ENCODE data around the gene GSG1L.
A peak's percentile ranks its signal among the peaks of the same experiment; 100 is the strongest.

Gene GSG1L

GRCh38 chr16:27772093-27772825, 291.3 kb downstream of the GSG1L start:
- DNase-seq (ENCODE audit: low read depth): no peak

DNA sequence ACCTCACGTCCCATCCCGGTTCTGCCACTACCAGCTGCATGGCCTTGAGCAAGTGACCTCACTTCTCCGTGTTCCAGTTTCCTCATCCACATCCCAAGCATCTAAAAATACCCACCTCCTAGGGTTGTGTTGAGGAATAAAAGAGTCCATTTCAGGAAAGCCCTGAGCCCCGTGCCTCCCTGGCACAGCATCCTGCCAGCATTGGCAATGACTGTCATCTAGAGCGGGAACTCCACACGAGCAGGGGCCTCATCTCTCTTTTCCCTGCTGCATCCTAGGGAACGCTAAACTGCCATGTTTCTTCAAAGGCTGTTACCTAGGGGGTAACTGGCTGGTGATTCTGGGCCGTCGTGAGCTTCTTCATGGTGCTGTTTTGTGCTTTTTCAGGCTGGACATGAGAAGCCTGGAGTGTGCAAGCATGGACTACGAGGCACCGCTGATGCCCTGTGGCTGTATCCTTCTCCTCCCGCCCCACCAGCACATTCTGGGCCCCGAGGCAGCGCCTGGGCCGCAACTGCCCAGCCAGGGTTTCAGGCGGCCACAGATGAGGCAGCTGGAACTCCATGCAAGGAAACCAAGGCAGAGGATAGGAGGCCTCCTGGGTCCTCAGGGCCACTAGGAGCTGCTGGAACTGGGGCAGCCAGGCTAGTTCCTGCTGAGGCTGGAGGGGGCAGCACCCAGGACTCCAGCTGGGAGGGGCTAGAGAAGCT, 292.2 kb downstream of the GSG1L start:
- no peak for DNase-seq (ENCODE audit: low read depth)

DNA sequence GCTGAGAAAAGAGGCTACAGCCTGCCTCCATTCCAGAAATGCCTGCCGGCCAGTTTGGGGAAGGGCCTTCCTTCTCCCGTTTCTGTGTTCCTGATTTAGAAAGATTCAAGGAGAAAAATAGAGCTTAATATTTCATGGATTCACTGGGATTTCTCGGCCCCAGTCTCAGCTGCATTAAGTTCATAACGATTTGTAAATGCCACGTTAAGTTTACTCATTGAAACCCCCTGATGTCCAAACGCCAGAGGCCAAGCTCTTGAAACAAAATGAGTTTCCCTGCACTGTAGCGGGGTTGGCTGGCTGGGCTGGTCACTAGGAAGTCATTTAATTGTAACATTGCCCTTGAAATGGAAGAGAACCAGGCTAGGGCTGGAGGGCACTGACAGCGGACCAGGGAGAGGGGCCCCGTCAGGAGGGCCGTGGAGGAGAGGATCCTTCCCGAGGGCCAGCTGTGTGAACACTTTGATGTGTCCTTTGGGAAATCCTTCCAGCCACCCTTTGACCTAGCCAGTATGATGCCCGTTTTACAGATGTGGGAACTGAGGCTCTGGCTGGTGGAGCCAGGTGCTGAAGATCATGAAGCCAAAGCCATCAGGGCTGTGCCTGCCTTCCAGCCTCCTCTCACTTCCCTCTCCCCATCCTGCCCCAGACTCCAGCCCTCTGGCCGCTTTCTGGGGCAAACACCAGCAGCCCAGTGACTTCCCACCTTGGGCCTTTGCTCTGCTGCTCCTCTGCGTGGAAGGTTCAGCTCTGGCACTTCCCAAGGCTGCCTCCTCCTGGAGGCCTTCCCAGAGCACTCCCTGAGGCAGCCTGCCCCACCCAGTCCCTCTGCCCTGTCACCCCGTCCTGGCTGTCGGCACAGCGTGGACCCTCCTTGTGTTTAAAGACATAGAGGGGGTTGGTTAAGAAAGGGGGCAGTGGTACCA, 293.0 kb downstream of the GSG1L start:
- no peak for DNase-seq (ENCODE audit: low read depth)

GRCh38 chr16:27769561-27770255, 293.8 kb downstream of the GSG1L start:
- no peak for DNase-seq (ENCODE audit: low read depth)

DNA sequence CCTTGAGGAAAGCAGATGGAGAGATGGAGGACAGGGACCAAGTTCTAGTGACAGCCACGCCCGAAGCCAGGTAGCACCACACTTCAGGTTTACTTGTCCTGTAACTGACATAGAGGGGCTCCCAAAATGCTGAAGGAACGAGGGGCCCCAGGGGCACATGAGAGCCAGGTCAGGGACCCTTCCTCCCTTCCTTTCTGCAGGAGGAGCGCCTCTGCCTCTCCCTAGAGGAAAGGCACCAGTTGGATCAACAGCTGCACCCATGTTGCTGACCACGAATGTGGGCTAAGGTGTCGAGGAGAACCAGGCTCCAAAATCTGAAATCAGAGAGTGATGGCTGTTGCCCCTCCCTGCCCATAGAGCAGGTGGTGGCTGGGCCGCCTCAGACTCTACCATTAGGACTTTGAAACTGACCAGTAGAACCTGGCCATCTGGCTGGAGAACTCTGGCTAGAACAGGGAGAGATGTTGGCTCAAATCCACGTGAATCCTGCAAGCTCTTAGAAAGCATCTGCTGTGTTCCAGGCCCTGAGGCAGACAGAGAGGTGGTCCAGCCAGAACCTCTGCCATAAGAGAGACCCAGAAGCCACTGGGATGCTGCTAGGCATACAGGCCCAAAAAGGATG, 294.8 kb downstream of the GSG1L start:
- no peak for DNase-seq (ENCODE audit: low read depth)

- DNase-seq (ENCODE audit: low read depth): no peak
These were observed 295.4 kb downstream of the GSG1L start for GRCh38 chr16:27767971-27768591.

GRCh38 chr16:27767081-27767480, 296.4 kb downstream of the GSG1L start:
- no peak for DNase-seq (ENCODE audit: low read depth)

- DNase-seq (ENCODE audit: low read depth): no peak
These were observed 297.1 kb downstream of the GSG1L start for GRCh38 chr16:27766236-27766925.

DNA sequence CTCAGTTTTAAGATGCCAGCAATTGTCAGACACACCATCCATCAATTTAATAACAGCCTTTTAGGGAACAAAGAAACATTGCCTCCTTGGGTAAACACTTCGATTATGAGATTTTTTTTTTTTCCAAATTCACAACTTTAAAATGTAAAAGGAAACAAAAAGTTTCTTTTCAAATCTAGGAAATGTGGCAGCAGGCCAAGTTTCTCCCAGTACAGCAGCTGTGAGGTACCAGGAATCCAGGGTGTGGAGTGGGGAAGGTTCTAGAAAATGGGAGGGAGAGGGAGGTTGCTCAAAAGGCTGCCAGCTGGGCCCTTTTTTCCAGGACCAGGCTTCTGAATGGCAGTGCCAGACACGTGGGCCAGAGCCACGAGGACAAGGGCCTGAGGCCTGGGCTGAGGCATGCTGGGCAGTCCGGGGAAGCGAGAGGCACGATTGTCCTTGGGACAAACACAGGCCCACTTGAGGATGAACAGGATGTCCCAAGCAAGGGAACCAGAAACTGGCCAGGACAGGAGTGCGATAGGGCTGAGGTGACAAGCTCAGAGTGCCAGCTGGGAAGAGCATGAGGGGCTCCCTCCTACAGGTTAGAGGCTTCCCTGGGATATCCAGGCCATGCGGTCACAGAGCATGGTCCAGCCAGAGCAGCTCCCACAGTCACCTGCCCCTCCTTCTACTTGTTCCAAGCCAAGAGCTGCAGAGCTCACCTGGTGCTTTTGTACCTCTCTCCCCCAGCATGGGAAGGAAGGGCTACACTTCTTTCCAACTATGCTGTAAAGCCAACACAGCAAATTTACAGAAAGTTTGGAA, 298.4 kb downstream of the GSG1L start:
- DNase-seq (ENCODE audit: low read depth): no peak

- no peak for DNase-seq (ENCODE audit: low read depth)
These were observed 299.1 kb downstream of the GSG1L start for GRCh38 chr16:27764427-27764826.

DNA sequence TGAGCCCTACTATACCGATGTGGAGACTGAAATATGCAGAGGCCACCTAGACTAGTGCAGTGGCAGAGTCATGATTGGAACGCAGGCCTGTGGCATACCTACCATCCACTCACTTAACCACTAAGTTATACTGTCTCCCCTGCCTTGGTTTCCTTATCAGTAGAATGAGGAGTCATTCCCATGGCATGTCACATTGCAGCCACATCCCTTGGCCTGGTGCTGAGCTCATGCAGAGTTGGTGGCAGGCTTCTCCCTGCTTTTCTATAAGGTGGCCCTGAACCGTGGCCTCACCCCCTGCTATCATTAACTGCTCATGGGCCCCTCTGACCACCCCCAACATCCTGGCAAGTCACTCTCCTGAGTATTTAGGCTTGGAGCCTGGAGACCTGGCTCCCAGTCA, 301.1 kb downstream of the GSG1L start:
- DNase-seq (ENCODE audit: low read depth): no peak

DNA sequence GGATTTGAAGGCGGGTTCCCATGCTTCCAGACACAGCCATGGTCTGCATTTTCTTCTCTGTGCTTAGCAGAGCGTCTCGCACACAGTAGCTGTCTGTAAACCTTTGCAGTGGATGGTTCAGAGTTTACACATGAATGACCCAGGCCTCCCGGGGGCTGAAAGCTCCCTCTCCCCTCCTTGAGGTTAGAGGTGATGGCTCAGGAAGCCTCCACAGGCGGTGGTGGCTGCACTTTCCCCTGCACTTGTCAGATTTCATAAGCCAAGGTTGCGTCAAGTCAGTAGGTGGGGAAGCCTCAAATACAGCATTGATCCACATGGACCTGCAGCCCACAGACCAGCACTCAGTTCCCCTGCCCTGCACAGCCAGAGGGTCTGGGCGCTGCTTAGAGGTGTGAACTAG, 301.7 kb downstream of the GSG1L start:
- DNase-seq (ENCODE audit: low read depth): no peak

GRCh38 chr16:27760789-27761176, 302.7 kb downstream of the GSG1L start:
- DNase-seq (ENCODE audit: low read depth): no peak

GRCh38 chr16:27759967-27760788, 303.3 kb downstream of the GSG1L start:
- no peak for DNase-seq (ENCODE audit: low read depth)

DNA sequence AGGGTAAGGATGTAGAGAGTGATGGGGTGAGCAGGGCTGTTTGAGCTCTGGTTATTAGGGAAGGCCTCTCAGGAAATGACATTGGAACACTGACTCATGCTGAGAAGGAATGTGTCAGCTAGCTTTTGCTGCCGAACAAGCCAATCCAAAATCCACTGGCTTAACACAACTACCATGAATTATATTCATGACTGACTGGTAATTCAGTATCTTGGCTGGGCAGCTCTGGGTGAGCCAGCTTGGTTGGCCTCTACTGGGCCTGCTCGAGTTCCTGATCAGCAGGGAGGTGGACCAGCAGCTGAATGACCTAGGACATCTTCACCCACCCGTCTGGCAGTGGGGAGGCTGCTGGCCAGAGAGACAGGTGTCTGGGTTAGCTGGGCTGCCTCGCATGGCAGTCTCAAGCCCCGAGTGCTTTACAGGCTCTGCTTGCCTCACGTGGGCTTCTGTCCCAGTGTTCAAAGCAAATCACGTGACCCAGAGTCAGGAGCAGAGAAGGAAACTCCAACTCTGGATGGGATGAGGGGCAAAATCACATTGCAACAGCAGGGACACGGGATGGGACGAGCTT, 304.1 kb downstream of the GSG1L start:
- peak; percentile 22 for DNase-seq (ENCODE audit: low read depth)

GRCh38 chr16:27758544-27758943, 305.0 kb downstream of the GSG1L start:
- no peak for DNase-seq (ENCODE audit: low read depth)

GRCh38 chr16:27756206-27756970, 307.1 kb downstream of the GSG1L start:
- DNase-seq (ENCODE audit: low read depth): no peak

Data from GM04503 (cell line).